HG03108 (cell line): ENCODE data around the gene ERAL1.
"Not testable (repeated sequence)": the region's sequence is repeated elsewhere in the genome, so short reads cannot be mapped to it uniquely, and the experiment has no call there.

ENCODE experiments used
- ATAC-seq: cut with Tn5 transposase; IDR thresholded peaks from one replicate; pipeline ENCODE4 v1.9.1; 2021; ENCODE audit warnings: moderate library complexity; ENCODE audit not compliant: unreplicated experiment

ERAL1 gene

GRCh38 chr17:28849281-28849680 is 5.5 kb upstream of the ERAL1 start:
- ATAC-seq: no peak

- ATAC-seq: no peak
These were observed 1.5 kb upstream of the ERAL1 start for GRCh38 chr17:28853295-28853694.

GRCh38 chr17:28855336-28855679 is 492 bp downstream of the ERAL1 start:
- no peak for ATAC-seq

GRCh38 chr17:28856028-28856574 is 1.3 kb downstream of the ERAL1 start:
- no peak for ATAC-seq

- no peak for ATAC-seq
These were observed 3.3 kb downstream of the ERAL1 start for GRCh38 chr17:28857905-28858800.

GRCh38 chr17:28858801-28859355 is 4.1 kb downstream of the ERAL1 start:
- ATAC-seq: no peak

GRCh38 chr17:28860363-28860808 is 5.6 kb downstream of the ERAL1 start:
- ATAC-seq: no peak

- no peak for ATAC-seq
These were observed 6.8 kb downstream of the ERAL1 start for GRCh38 chr17:28861393-28862203.

- ATAC-seq: no peak
These were observed 7.7 kb downstream of the ERAL1 start for GRCh38 chr17:28862561-28862960.

- no peak for ATAC-seq
These were observed 9.1 kb downstream of the ERAL1 start for GRCh38 chr17:28863953-28864352.

GRCh38 chr17:28864991-28865849 is 10.4 kb downstream of the ERAL1 start:
- ATAC-seq: no peak

- no peak for ATAC-seq
These were observed 11.3 kb downstream of the ERAL1 start for GRCh38 chr17:28865946-28866752.

- no peak for ATAC-seq
These were observed 12.5 kb downstream of the ERAL1 start for GRCh38 chr17:28867276-28867675.

GRCh38 chr17:28871056-28871579 is 16.3 kb downstream of the ERAL1 start:
- ATAC-seq: peak; percentile 98

GRCh38 chr17:28873839-28874238 is 19.0 kb downstream of the ERAL1 start:
- ATAC-seq: no peak

- ATAC-seq: no peak
These were observed 19.9 kb downstream of the ERAL1 start for GRCh38 chr17:28874750-28875149.

- no peak for ATAC-seq
These were observed 21.2 kb downstream of the ERAL1 start for GRCh38 chr17:28875848-28876550.

- ATAC-seq: not testable (repeated sequence)
These were observed 22.4 kb downstream of the ERAL1 start for GRCh38 chr17:28877150-28877711.
